Gastroesophageal sphincter (tissue), 4 donors: Measurements from ENCODE around the gene MED25. TPM values are rescaled to one million over a fixed set of nuclear protein-coding genes. Genes with fewer than 3 reads are reported as not detected.

Source experiments
- ATAC-seq: fragments of 150-250 bp; one replicate; pipeline ENCODE4 v1.9.1; 2016; ENCODE audit warnings: mild to moderate bottlenecking, moderate library complexity
- H3K27ac ChIP-seq, 4 donors: fragments of 200-600 bp; sonication (generic) in 3 of 4; 1 replicate in 3 of 4; 2 replicates in 1 of 4; pipeline ENCODE4 v1.5.1; 2016 to 2019
- H3K27me3 ChIP-seq: fragments of 200-600 bp; sonication (generic); one replicate; pipeline ENCODE4 v1.5.1; 2019
- H3K36me3 ChIP-seq, 2 donors: fragments of 200-600 bp; sonication (generic); one replicate each; pipeline ENCODE4 v1.5.1; 2019; ENCODE audit warnings: control low read depth in 1 of 2
- H3K4me1 ChIP-seq, 3 donors: fragments of 200-600 bp; sonication (generic); 1 replicate in 2 of 3; 2 replicates in 1 of 3; pipeline ENCODE4 v1.5.1; 2016 to 2019; ENCODE audit warnings: control low read depth in 2 of 3
- H3K4me3 ChIP-seq, 2 donors: fragments of 200-600 bp; sonication (generic); one replicate each; pipeline ENCODE4 v1.5.1; 2019; ENCODE audit warnings: mild to moderate bottlenecking in 1 of 2, moderate library complexity in 1 of 2
- H3K9me3 ChIP-seq, 3 donors: fragments of 200-600 bp; sonication (generic); one replicate each; pipeline ENCODE4 v1.5.1; 2017 to 2019; ENCODE audit warnings: control low read depth in 2 of 3
- CTCF ChIP-seq, 4 experiments: fragments of 200-600 bp in 2 of 4; fragments of 450-650 bp in 2 of 4; sonication (generic) in 1 of 4; IDR thresholded peaks; one replicate each; pipeline ENCODE4 v1.5.1; 2017 to 2019; ENCODE audit warnings: antibody characterized with exemption in 4 of 4, mild to moderate bottlenecking in 2 of 4, moderate library complexity in 2 of 4
- EP300 ChIP-seq: sonication (generic); formaldehyde crosslinking; IDR thresholded peaks from one replicate; pipeline ENCODE4 v1.6.1; 2017; ENCODE audit warnings: antibody characterized with exemption, mild to moderate bottlenecking
- POLR2A ChIP-seq, 2 donors: fragments of 450-650 bp; IDR thresholded peaks; one replicate each; pipeline ENCODE4 v1.6.1; 2017; ENCODE audit warnings: antibody characterized with exemption in 2 of 2, mild to moderate bottlenecking in 2 of 2, moderate library complexity in 1 of 2
- POLR2AphosphoS5 ChIP-seq: sonication (generic); formaldehyde crosslinking; IDR thresholded peaks from one replicate; pipeline ENCODE4 v1.6.1; 2017; ENCODE audit warnings: antibody characterized with exemption
- WGBS, 2 donors: methylation state at CpG; one replicate each; pipeline ENCODE4 v1.1.5; 2018; ENCODE audit warnings: low coverage in 1 of 2; 5-methylcytosine and 5-hydroxymethylcytosine counted together
- total RNA-seq, 4 donors: library from RNA; depleted of rRNA; stranded (reverse); fragments of >200 nt; gene quantifications; one replicate each; pipeline ENCODE4 v1.1.0, GENCODE V29; 2016

The MED25 gene
- total RNA-seq, 4 donors from 2014 or later: 26.7 to 36.1 (median 28.7) TPM

- no peak overlapping the region for H3K27ac ChIP-seq
Observed at GRCh38 chr19:49787746-49788145, 30.3 kb upstream of the MED25 start.

GRCh38 chr19:49788857-49789256 lies 29.2 kb upstream of the MED25 start:
- WGBS, 2 donors: 63 to 80% methylated on average over 1 of the region's 10 CpGs

More at GRCh38 chr19:49787746-49788145, 30.3 kb upstream of the MED25 start:
- Histone ChIP-seq H3K27me3 (no peaks in the 10 kb centered on the region), H3K4me3 (no peak overlapping the region), H3K4me1 (peaks cover 0 to 31% (median 0%) of the 10 kb centered on the region in 3 donors), H3K36me3 (peaks cover 0 to 97% of the 10 kb centered on the region in 2 donors), H3K9me3 (no peaks in the 10 kb centered on the region)
- no peak for ATAC-seq
- WGBS, 2 donors: 90% methylated on average over 2 of the region's 5 CpGs; no CpG with 5 or more reads in 1 of the 2 donors
- TF ChIP-seq EP300 (no peak), POLR2AphosphoS5 (no peak), POLR2A (IDR thresholded peaks at IDR 0.05) (no peak), CTCF (IDR thresholded peaks at IDR 0.05) (no peak)

GRCh38 chr19:49790866-49791265 lies 27.2 kb upstream of the MED25 start:
- Histone ChIP-seq H3K27me3 (no peaks in the 10 kb centered on the region), H3K4me3 (no peak overlapping the region), H3K9me3 (no peaks in the 10 kb centered on the region), H3K4me1 (peaks cover 0 to 31% (median 0%) of the 10 kb centered on the region in 3 donors), H3K27ac (peak overlapping the region in 2 of 4 donors; percentile 4 to 12), H3K36me3 (peaks cover 0 to 97% of the 10 kb centered on the region in 2 donors)
- ATAC-seq: peak; percentile 56
- TF ChIP-seq POLR2AphosphoS5: no peak
- WGBS, 2 donors: 57 to 61% methylated on average over 6 to 9 of the region's 9 CpGs

More at GRCh38 chr19:49788857-49789256, 29.2 kb upstream of the MED25 start:
- TF ChIP-seq CTCF (IDR thresholded peaks at IDR 0.05) (no peak), POLR2A (IDR thresholded peaks at IDR 0.05) (no peak), EP300 (no peak), POLR2AphosphoS5 (no peak)
- Histone ChIP-seq H3K4me1 (peaks cover 0 to 31% (median 0%) of the 10 kb centered on the region in 3 donors), H3K4me3 (no peak overlapping the region), H3K36me3 (peaks cover 0 to 97% of the 10 kb centered on the region in 2 donors), H3K9me3 (no peaks in the 10 kb centered on the region), H3K27ac (no peak overlapping the region), H3K27me3 (no peaks in the 10 kb centered on the region)
- ATAC-seq: no peak

GRCh38 chr19:49791776-49792445 lies 26.2 kb upstream of the MED25 start:
- Histone ChIP-seq H3K27ac (peak overlapping the region in 1 of 4 donors; percentile 12), H3K4me1 (peaks cover 0 to 20% (median 0%) of the 10 kb centered on the region in 3 donors), H3K27me3 (no peaks in the 10 kb centered on the region), H3K4me3 (no peak overlapping the region), H3K9me3 (no peaks in the 10 kb centered on the region), H3K36me3 (peaks cover 0 to 97% of the 10 kb centered on the region in 2 donors)
- TF ChIP-seq CTCF (IDR thresholded peaks at IDR 0.05) (no peak), EP300 (no peak), POLR2A (IDR thresholded peaks at IDR 0.05) (no peak)
- 88% methylated on average over 6 of the region's 26 CpGs; no CpG with 5 or more reads in 1 of the 2 donors for WGBS, 2 donors
- ATAC-seq: no peak

GRCh38 chr19:49792829-49793560 lies 25.1 kb upstream of the MED25 start:
- H3K4me3 ChIP-seq: no peak overlapping the region
- WGBS, 2 donors: 77 to 87% methylated on average over 2 to 8 of the region's 22 CpGs
- H3K27me3 ChIP-seq: no peaks in the 10 kb centered on the region
- ATAC-seq: no peak
- no peak overlapping the region for H3K27ac ChIP-seq
- H3K36me3 ChIP-seq: peaks cover 0 to 99% of the 10 kb centered on the region in 2 donors
- peaks cover 0 to 18% (median 0%) of the 10 kb centered on the region in 3 donors for H3K4me1 ChIP-seq
- TF ChIP-seq POLR2A (IDR thresholded peaks at IDR 0.05): no peak
- no peak for TF ChIP-seq CTCF (IDR thresholded peaks at IDR 0.05)
- no peak for TF ChIP-seq EP300
- TF ChIP-seq POLR2AphosphoS5: no peak
- H3K9me3 ChIP-seq: no peaks in the 10 kb centered on the region
